GM12865 (cell line): ENCODE measurements around the gene PLEKHM2.

ENCODE experiments used
- DNase-seq: peaks from one replicate; pipeline ENCODE4 v3.0.0; 2010; ENCODE audit warnings: low read depth
- H3K4me3 ChIP-seq: 2 replicates; pipeline ENCODE4 v1.5.1; 2011; ENCODE audit warnings: mild to moderate bottlenecking, low read depth, low read length, control low read depth
- TF ChIP-seq, protein P1 (sequence below): IDR thresholded peaks from 2 replicates; pipeline ENCODE4 v1.5.1; 2011; ENCODE audit warnings: low read length, control low read depth, low read depth, inconsistent platforms; ENCODE audit not compliant: insufficient read depth; ENCODE audit errors: missing control alignments

Gene PLEKHM2

DNA sequence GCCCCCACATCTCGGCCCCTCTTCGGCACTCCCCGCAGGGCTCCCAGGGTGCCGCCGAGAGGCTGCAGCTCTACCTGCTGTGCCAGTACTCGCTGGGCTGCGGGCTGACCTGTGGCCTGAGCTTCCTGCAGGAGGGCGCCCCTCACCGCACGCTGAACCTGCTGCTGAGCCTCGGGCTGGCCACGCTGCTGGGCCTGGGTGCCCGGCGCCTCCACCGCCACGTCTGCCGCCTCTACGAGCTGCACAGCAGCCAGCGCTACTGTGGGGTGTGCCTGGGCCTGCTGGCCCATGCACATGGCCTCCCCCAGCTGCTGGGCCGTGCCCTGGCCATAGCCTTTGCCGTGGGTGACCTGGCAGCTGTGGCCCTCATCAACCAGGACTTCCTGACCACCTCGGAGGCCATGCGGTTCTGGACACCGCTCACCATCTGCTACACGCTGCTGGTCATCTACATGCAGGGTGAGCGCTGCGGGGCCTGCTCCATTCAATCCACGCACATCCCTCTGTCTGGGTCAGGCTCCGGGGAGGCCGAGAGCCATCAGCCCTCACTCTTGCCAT, 60.1 kb downstream of the PLEKHM2 start:
- H3K4me3 ChIP-seq: no peak overlapping the region
- no peak for DNase-seq

DNA sequence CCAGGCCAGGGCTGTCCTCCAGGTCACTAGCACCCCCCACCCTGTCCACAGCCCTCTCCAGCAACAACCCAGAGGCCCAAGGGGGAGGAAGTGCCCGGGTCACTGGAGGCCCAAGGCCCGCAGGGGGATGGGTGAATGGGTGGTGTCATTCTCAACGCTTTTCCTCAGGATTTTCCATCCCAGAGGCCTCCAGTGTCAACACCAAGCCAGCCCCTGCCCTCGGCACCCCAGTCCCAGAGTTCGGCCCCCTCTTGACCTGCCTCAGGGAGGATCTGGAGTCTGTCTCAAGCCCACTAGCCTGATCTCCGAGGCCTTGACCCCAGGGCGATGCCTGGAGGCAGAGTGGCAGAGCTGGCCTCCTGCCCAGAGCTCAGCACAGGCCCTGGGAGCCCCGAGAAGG, 63.3 kb downstream of the PLEKHM2 start:
- TF ChIP-seq, protein P1, sequence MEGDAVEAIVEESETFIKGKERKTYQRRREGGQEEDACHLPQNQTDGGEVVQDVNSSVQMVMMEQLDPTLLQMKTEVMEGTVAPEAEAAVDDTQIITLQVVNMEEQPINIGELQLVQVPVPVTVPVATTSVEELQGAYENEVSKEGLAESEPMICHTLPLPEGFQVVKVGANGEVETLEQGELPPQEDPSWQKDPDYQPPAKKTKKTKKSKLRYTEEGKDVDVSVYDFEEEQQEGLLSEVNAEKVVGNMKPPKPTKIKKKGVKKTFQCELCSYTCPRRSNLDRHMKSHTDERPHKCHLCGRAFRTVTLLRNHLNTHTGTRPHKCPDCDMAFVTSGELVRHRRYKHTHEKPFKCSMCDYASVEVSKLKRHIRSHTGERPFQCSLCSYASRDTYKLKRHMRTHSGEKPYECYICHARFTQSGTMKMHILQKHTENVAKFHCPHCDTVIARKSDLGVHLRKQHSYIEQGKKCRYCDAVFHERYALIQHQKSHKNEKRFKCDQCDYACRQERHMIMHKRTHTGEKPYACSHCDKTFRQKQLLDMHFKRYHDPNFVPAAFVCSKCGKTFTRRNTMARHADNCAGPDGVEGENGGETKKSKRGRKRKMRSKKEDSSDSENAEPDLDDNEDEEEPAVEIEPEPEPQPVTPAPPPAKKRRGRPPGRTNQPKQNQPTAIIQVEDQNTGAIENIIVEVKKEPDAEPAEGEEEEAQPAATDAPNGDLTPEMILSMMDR: no peak
- DNase-seq: no peak
- no peak overlapping the region for H3K4me3 ChIP-seq

More for the DNA sequence above, 60.1 kb downstream of the PLEKHM2 start:
- TF ChIP-seq, protein P1: no peak

DNA sequence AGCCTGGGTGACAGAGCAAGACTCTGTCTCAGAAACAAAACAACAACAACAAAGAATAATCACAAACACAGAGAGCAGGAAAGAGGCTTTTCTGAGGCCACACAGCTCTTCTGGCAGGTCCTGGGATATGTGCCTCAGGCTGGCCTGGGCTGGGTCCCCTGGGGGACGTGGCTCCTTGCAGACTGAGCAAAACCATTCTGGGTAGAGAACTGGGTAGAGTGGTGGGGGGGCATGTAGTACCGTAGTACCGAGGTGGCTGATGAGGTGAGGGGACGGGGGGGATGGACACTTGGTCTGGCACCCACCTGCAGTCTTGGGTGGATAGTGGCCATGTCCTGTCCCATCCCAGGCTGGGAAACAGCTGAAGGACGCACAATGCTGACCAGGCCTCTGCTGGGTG, 64.1 kb downstream of the PLEKHM2 start:
- DNase-seq: no peak
- TF ChIP-seq, protein P1: no peak
- no peak overlapping the region for H3K4me3 ChIP-seq

- TF ChIP-seq, protein P1: no peak
- DNase-seq: no peak
- H3K4me3 ChIP-seq: no peak overlapping the region
Measured at GRCh38 chr1:15748690-15749398, 64.7 kb downstream of the PLEKHM2 start.

- H3K4me3 ChIP-seq: no peak overlapping the region
- no peak for DNase-seq
- TF ChIP-seq, protein P1: no peak
Measured at GRCh38 chr1:15749399-15750291, 65.5 kb downstream of the PLEKHM2 start.

GRCh38 chr1:15750924-15751323, 66.8 kb downstream of the PLEKHM2 start:
- H3K4me3 ChIP-seq: no peak overlapping the region
- TF ChIP-seq, protein P1: no peak
- no peak for DNase-seq
